Measurements from ENCODE around the gene MOV10. TPM values are rescaled to one million over a fixed set of nuclear protein-coding genes. Genes with fewer than 3 reads are reported as not detected.

Gene MOV10
- total RNA-seq, 1 experiment from 2014 or later: 13.8 TPM

GRCh38 chr1:112651205-112651604, 23.3 kb upstream of the MOV10 start:
- Histone ChIP-seq H3K36me3 (ENCODE audit: insufficient read depth, low read length) (peaks cover 49% of the 10 kb centered on the region; the same call in 1 of the 2 replicates), H3K27me3 (ENCODE audit: low read length) (no peaks in the 10 kb centered on the region), H4K20me1 (ENCODE audit: insufficient read depth, low read depth, low read length) (0 out of 2 replicates have a peak, but pooled peaks cover 4% of the 10 kb centered on the region), H3K9me3 (ENCODE audit: low read length) (no peaks in the 10 kb centered on the region), H2AFZ (ENCODE audit: low read length) (no peak overlapping the region), H3K79me2 (ENCODE audit: low read length) (peaks cover 75% of the 10 kb centered on the region), H3K27ac (ENCODE audit: low read length) (no peak overlapping the region), H3K9ac (ENCODE audit: low read length) (no peak overlapping the region), H3K9me2 (replicated peaks; ENCODE audit: insufficient read depth, low read length) (no peaks in the 10 kb centered on the region), H3K4me3 (ENCODE audit: low read length) (no peak overlapping the region), H3K4me2 (ENCODE audit: low read depth, low read length, poor library complexity, severe bottlenecking) (no peak overlapping the region), H3K4me1 (ENCODE audit: low read length) (no peaks in the 10 kb centered on the region; the same call in 1 of the 2 replicates)
- no peak for DNase-seq

GRCh38 chr1:112665857-112666256, 8.6 kb upstream of the MOV10 start:
- DNase-seq: no peak
- H4K20me1 ChIP-seq (ENCODE audit: insufficient read depth, low read depth, low read length): no peaks in the 10 kb centered on the region
- H3K4me2 ChIP-seq (ENCODE audit: low read depth, low read length, poor library complexity, severe bottlenecking): no peak overlapping the region
- H3K9ac ChIP-seq (ENCODE audit: low read length): no peak overlapping the region
- no peaks in the 10 kb centered on the region for H3K9me2 ChIP-seq (replicated peaks; ENCODE audit: insufficient read depth, low read length)
- peaks cover 12% of the 10 kb centered on the region; the same call in 1 of the 2 replicates for H3K79me2 ChIP-seq (ENCODE audit: low read length)
- H3K36me3 ChIP-seq (ENCODE audit: insufficient read depth, low read length): peaks cover 68% of the 10 kb centered on the region
- H3K9me3 ChIP-seq (ENCODE audit: low read length): no peaks in the 10 kb centered on the region
- H2AFZ ChIP-seq (ENCODE audit: low read length): no peak overlapping the region
- H3K4me1 ChIP-seq (ENCODE audit: low read length): peaks cover 4% of the 10 kb centered on the region; the same call in 1 of the 2 replicates
- H3K27me3 ChIP-seq (ENCODE audit: low read length): no peaks in the 10 kb centered on the region
- H3K4me3 ChIP-seq (ENCODE audit: low read length): no peak overlapping the region
- no peak overlapping the region for H3K27ac ChIP-seq (ENCODE audit: low read length)

DNA sequence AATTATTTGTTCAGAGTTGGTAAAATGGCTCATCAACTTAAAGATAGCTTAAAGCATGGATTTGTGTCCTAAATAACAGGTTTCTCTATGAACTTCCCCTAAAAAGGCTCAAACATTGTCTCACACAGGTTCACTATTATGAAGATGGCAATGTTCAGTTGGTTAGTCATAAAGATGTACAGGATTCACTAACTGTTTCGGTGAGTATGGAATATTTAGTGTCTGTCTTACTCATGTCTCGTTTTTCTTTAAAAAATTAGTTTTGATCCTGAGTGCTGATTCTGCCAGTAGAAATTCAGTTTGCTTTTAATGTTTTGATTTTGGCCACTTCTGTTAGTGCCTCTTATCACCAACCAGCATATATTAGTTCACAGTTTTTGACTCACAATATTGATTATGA, 7.5 kb upstream of the MOV10 start:
- Histone ChIP-seq H3K27ac (ENCODE audit: low read length) (no peak overlapping the region), H4K20me1 (ENCODE audit: insufficient read depth, low read depth, low read length) (no peaks in the 10 kb centered on the region), H3K36me3 (ENCODE audit: insufficient read depth, low read length) (peaks cover 62% of the 10 kb centered on the region)

DNA sequence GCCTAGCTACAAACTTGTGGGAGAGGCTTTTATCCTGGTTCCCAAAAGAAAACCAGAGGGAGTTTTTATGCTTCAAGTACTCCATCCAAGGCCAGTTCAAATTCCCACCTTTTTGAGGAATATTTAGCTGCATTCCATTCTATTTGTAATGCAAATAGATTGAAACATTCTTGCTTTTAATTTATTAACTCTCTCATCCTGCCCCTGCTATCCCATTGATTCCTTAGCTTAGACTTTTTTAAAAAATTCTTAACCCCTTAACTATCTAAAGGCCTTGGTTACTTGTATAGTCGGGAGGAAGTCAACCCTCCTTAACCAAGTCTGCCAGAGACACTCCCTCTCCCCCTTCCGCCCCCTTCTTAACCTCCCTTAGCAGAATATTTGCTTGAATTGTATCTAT, 2.5 kb upstream of the MOV10 start:
- H3K9ac ChIP-seq (ENCODE audit: low read length): no peak overlapping the region
- no peaks in the 10 kb centered on the region for H3K79me2 ChIP-seq (ENCODE audit: low read length)
- no peaks in the 10 kb centered on the region for H3K9me3 ChIP-seq (ENCODE audit: low read length)
- no peaks in the 10 kb centered on the region for H4K20me1 ChIP-seq (ENCODE audit: insufficient read depth, low read depth, low read length)
- peaks cover 42% of the 10 kb centered on the region for H3K4me1 ChIP-seq (ENCODE audit: low read length)
- peaks cover 35% of the 10 kb centered on the region; the same call in 1 of the 2 replicates for H3K36me3 ChIP-seq (ENCODE audit: insufficient read depth, low read length)
- no peak overlapping the region for H2AFZ ChIP-seq (ENCODE audit: low read length)
- no peaks in the 10 kb centered on the region for H3K27me3 ChIP-seq (ENCODE audit: low read length)
- no peak for DNase-seq
- no peak overlapping the region for H3K27ac ChIP-seq (ENCODE audit: low read length)
- no peaks in the 10 kb centered on the region for H3K9me2 ChIP-seq (replicated peaks; ENCODE audit: insufficient read depth, low read length)
- no peak overlapping the region for H3K4me3 ChIP-seq (ENCODE audit: low read length)
- H3K4me2 ChIP-seq (ENCODE audit: low read depth, low read length, poor library complexity, severe bottlenecking): no peak overlapping the region

More for the DNA sequence above, 7.5 kb upstream of the MOV10 start:
- no peaks in the 10 kb centered on the region for H3K27me3 ChIP-seq (ENCODE audit: low read length)
- H3K9ac ChIP-seq (ENCODE audit: low read length): no peak overlapping the region
- H3K4me3 ChIP-seq (ENCODE audit: low read length): no peak overlapping the region
- H3K4me1 ChIP-seq (ENCODE audit: low read length): peaks cover 4% of the 10 kb centered on the region; the same call in 1 of the 2 replicates
- no peak overlapping the region for H3K4me2 ChIP-seq (ENCODE audit: low read depth, low read length, poor library complexity, severe bottlenecking)
- H3K79me2 ChIP-seq (ENCODE audit: low read length): 0 out of 2 replicates have a peak, but pooled peaks cover 7% of the 10 kb centered on the region
- DNase-seq: no peak
- H3K9me3 ChIP-seq (ENCODE audit: low read length): no peaks in the 10 kb centered on the region
- no peaks in the 10 kb centered on the region for H3K9me2 ChIP-seq (replicated peaks; ENCODE audit: insufficient read depth, low read length)
- no peak overlapping the region for H2AFZ ChIP-seq (ENCODE audit: low read length)

GRCh38 chr1:112672842-112673241, 1.6 kb upstream of the MOV10 start:
- H4K20me1 ChIP-seq (ENCODE audit: insufficient read depth, low read depth, low read length): no peaks in the 10 kb centered on the region
- peaks cover 42% of the 10 kb centered on the region for H3K4me1 ChIP-seq (ENCODE audit: low read length)
- H3K9me3 ChIP-seq (ENCODE audit: low read length): no peaks in the 10 kb centered on the region
- H2AFZ ChIP-seq (ENCODE audit: low read length): no peak overlapping the region
- no peak for DNase-seq
- H3K27me3 ChIP-seq (ENCODE audit: low read length): no peaks in the 10 kb centered on the region
- peak overlapping the region; percentile 99 for H3K4me2 ChIP-seq (ENCODE audit: low read depth, low read length, poor library complexity, severe bottlenecking)
- H3K9me2 ChIP-seq (replicated peaks; ENCODE audit: insufficient read depth, low read length): no peaks in the 10 kb centered on the region
- no peak overlapping the region for H3K4me3 ChIP-seq (ENCODE audit: low read length)
- H3K36me3 ChIP-seq (ENCODE audit: insufficient read depth, low read length): peaks cover 28% of the 10 kb centered on the region; the same call in 1 of the 2 replicates
- no peaks in the 10 kb centered on the region for H3K79me2 ChIP-seq (ENCODE audit: low read length)
- no peak overlapping the region for H3K27ac ChIP-seq (ENCODE audit: low read length)
- H3K9ac ChIP-seq (ENCODE audit: low read length): no peak overlapping the region

DNA sequence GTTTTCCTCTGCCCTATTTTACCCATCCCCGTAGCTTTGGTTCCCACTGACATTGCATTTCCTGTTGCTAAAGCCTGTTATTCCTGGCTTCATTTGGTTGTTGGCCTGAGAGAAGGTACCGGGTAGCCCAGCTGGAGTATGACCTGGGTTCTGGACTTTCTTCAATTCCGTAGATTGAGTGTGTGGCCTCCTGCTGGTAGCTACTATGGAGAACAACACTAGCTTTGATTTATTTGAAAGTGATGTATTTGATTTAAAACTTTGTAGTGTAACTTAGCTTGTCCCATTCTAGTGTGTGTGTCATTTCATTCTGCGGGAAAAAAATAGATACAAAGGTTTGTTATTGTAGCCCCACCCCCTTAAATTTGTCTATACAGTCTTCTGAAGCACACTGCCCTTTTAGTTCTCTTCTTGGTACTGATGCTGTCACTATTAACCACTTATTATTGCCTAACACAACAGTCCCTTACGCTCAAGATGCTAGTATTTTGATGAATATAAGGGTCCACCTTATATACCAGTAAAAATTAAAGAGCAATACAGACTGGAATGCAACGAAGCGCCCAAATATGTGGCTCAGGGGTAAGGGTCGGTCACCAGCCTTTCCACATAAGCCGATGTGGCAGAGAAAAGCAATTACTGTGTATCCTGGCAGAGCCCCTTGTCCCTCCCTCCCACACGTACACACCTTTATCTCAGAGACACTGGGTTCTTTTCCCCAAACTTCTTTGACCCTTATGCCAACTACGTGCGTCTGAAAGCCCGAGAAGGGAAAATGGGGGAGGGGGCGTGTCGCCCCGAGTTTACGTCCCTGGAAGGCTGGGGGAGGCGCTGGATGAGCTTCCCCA, 643 bp upstream of the MOV10 start:
- peak; percentile 72 for DNase-seq
- peak overlapping the region; percentile 75 for H3K9ac ChIP-seq (ENCODE audit: low read length)
- peaks cover 23% of the 10 kb centered on the region; the same call in 1 of the 2 replicates for H3K36me3 ChIP-seq (ENCODE audit: insufficient read depth, low read length)
- no peak overlapping the region; the same call in 1 of the 2 replicates for H3K27ac ChIP-seq (ENCODE audit: low read length)
- H3K79me2 ChIP-seq (ENCODE audit: low read length): no peaks in the 10 kb centered on the region
- no peaks in the 10 kb centered on the region for H3K9me3 ChIP-seq (ENCODE audit: low read length)
- H3K4me2 ChIP-seq (ENCODE audit: low read depth, low read length, poor library complexity, severe bottlenecking): peak overlapping the region; percentile 99
- no peak overlapping the region for H2AFZ ChIP-seq (ENCODE audit: low read length)
- H3K4me1 ChIP-seq (ENCODE audit: low read length): peaks cover 42% of the 10 kb centered on the region
- peaks cover 3% of the 10 kb centered on the region; the same call in 1 of the 2 replicates for H4K20me1 ChIP-seq (ENCODE audit: insufficient read depth, low read depth, low read length)
- H3K9me2 ChIP-seq (replicated peaks; ENCODE audit: insufficient read depth, low read length): no peaks in the 10 kb centered on the region
- H3K4me3 ChIP-seq (ENCODE audit: low read length): peak overlapping the region; percentile 88
- H3K27me3 ChIP-seq (ENCODE audit: low read length): no peaks in the 10 kb centered on the region

DNA sequence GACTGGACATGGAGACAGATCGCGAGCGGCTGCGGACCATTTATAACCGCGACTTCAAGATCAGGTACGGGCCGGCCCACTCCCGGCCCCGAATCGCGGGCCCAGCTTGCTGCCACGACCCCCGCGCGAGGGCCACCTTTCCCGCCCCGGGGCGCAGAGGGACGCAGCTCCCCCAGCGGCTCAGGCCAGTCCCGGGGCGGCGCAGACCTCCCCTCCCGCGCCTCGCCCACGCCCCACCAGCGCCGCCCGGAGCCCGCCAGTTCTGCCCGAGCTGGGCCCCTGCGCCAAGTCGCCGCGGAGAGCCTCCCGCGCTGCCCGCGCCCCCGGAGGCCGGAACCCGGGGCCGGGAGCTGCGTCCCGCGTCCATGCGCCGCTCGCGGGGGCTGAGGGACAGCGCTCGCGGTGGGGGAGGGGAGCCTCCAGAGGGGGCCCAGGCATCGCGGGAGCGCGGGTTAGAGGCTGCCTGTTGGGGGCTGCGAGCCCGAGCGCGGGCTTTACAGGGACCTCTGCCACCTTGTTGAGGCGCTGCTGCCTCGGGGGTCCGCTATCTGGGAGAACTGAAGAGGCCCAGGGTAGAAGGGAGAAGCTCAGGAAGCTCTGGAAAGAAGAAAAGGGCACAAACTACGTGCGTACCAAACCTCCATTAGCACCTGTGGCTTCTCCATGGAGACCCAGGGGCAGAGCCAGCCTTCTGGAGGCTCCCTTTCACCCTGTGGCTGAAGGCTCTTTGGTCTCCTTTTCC, 698 bp downstream of the MOV10 start:
- Histone ChIP-seq H3K27me3 (ENCODE audit: low read length) (no peaks in the 10 kb centered on the region), H3K4me2 (ENCODE audit: low read depth, low read length, poor library complexity, severe bottlenecking) (peak overlapping the region; percentile 99), H2AFZ (ENCODE audit: low read length) (peak overlapping the region; percentile 57), H3K9ac (ENCODE audit: low read length) (peak overlapping the region; percentile 75), H3K79me2 (ENCODE audit: low read length) (no peaks in the 10 kb centered on the region), H3K9me2 (replicated peaks; ENCODE audit: insufficient read depth, low read length) (no peaks in the 10 kb centered on the region), H3K27ac (ENCODE audit: low read length) (no peak overlapping the region), H3K4me1 (ENCODE audit: low read length) (peaks cover 42% of the 10 kb centered on the region), H3K36me3 (ENCODE audit: insufficient read depth, low read length) (peaks cover 11% of the 10 kb centered on the region; the same call in 1 of the 2 replicates), H3K9me3 (ENCODE audit: low read length) (no peaks in the 10 kb centered on the region), H3K4me3 (ENCODE audit: low read length) (peak overlapping the region; percentile 88), H4K20me1 (ENCODE audit: insufficient read depth, low read depth, low read length) (peaks cover 3% of the 10 kb centered on the region; the same call in 1 of the 2 replicates)
- peak; percentile 61 for DNase-seq
